ENCODE data around the gene KCTD15.
"Not testable (repeated sequence)": the region's sequence is repeated elsewhere in the genome, so short reads cannot be mapped to it uniquely, and the experiment has no call there.

KCTD15 gene

DNA sequence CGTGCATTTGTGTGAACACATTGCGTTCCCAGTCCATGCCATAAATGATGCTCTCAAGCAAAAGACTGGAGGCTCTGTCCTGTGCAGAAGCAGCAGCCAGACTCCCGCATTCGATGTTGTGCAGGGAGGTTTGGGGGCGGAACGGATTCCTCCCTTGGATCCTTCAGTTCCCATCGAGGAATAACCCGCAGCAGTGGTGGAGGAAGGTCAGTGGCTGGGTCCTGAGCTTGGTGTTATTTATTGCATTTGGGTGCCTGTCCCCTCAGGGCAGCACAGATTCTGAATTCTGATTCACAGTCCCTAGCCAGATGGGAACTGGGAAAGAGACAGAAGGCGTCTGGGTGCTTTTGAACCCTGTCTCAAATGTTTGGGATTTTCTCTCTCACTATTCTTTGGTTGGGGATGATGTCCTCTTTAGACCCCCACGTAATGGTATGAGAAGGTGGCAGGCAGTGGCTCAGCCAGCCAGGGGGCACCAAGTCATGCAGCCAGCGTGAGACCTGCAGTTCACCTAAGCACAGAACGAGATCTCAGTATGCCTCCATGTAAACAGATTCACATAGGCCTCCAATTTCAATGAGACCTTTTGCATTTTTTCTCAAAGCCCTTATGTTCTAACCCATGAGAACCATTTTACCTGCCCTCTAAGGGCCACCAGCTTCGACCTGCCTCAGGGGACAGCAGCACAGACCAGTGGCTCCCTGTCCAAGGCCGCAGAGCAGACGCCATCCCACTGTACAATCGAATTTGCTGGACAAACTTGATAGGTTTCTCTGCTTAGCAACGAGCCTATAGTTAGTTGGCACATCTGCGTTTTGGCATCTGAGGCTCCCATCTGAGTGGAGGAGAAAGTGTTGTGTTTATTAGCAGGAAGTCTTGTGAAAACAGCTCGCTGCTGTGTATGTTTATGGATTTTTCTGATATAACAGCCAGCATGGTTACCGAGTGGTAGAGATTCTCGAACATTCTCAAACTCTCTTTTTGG lies 17.8 kb downstream of the KCTD15 start:
- Mint-ChIP-seq H3K4me1 (no peaks in the 10 kb centered on the region), H3K36me3 (ENCODE audit: insufficient read depth) (peaks cover 3% of the 10 kb centered on the region), H3K9me3 (no peaks in the 10 kb centered on the region), H3K4me3 (no peak overlapping the region), H3K27ac (ENCODE audit: low read depth) (no peak overlapping the region), H3K27me3 (no peaks in the 10 kb centered on the region)
- no peak for ATAC-seq (replicated peaks; ENCODE audit: extremely low read depth, poor library complexity, severe bottlenecking)
- DNase-seq (ENCODE audit: low spot score in 2 of 2) = no peak

DNA sequence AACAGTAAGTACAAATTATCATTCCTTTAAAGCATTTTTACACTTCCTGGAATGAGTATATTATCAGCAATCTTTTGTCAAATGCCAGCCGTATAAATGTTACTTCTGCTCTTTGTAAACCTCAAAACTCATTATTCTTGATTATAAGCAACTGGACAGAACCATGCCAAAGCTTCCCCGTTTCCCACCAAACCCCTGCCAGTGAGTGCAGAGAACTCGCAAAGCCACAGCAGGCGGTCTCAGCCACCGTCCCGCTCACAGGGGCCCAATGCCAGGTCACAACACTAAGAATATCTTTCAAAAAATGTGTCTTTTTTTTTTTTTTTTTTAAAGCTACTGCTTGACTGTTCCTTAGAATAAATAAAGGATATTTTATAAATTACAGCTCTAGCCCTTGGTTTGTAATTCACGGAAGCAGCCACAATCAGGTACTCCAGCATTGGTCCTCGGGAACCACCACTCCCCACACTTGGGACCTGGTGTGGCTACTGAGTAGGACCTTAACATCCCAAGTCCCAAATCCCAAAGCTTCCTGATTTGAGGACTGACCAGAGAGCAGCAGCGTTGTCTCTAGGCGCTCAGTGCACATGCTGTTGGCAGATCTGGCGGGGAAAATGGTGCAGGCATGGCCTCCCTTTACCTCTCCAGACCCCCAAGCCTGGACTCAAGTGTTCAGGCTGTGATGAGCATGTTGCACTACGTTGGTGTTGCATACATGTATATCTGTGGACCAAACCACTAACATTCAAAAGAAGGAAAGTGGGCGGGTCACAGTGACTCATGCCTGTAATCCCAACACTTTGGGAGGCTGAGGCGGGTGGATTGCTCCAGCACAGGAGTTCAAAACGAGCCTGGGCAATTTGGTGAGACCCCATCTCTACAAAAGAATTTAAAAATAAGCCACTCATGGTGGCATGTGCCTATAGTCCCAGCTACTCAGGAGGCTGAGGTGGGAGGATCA lies 19.0 kb downstream of the KCTD15 start:
- H3K4me1 Mint-ChIP-seq = peaks cover 2% of the 10 kb centered on the region

DNA sequence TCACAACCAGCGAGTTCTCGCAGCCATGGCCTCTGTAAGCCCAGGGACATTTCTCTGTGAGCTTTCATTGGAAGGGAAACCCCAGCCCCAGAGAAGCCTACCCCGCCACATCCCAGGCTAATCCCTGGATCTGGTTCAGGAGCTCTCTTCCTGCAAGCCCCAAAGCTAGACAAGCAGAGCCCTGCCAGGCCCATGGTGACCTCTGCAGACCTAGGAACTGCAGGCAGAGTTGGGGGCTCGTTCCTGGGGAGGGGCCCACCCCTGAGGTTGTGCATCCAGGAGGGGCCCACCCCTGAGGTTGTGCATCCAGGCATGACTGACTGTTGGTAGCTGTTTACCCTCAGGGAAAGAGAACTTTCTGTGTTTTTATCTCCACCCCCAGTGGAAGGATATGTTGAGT lies 21.7 kb downstream of the KCTD15 start:
- no peak overlapping the region for H3K4me3 Mint-ChIP-seq
- no peak overlapping the region for H3K27ac Mint-ChIP-seq (ENCODE audit: low read depth)
- H3K9me3 Mint-ChIP-seq = no peaks in the 10 kb centered on the region
- H3K36me3 Mint-ChIP-seq (ENCODE audit: insufficient read depth) = peaks cover 2% of the 10 kb centered on the region
- peaks cover 6% of the 10 kb centered on the region for H3K4me1 Mint-ChIP-seq
- peaks cover 10% of the 10 kb centered on the region for H3K27me3 Mint-ChIP-seq
- DNase-seq (ENCODE audit: low spot score in 2 of 2) (no peak), ATAC-seq (replicated peaks; ENCODE audit: extremely low read depth, poor library complexity, severe bottlenecking) (no peak)

More for the DNA sequence above, 19.0 kb downstream of the KCTD15 start:
- DNase-seq (ENCODE audit: low spot score in 2 of 2) (no peak), ATAC-seq (replicated peaks; ENCODE audit: extremely low read depth, poor library complexity, severe bottlenecking) (no peak)
- Mint-ChIP-seq H3K9me3 (no peaks in the 10 kb centered on the region), H3K36me3 (ENCODE audit: insufficient read depth) (peaks cover 2% of the 10 kb centered on the region), H3K27ac (ENCODE audit: low read depth) (no peak overlapping the region), H3K27me3 (peaks cover 2% of the 10 kb centered on the region), H3K4me3 (no peak overlapping the region)

DNA sequence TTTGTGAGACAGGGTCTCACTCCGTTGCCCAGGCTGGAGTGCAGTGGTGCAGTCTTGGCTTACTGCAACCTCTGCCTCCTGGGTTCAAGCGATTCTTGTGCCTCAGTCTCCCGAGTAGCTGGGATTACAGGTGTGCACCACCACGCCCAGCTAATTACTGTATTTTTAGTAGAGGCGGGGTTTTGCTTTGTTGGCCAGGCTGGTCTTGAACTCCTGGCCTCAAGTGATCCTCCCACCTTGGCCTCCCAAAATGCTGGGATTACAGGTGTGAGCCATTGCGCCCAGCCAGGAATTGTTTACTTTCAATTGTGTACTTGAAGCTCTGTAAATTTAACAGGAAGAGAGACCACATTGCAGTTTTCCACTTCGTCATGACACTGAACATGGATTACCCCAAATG lies 22.4 kb downstream of the KCTD15 start:
- not testable (repeated sequence) for H3K36me3 Mint-ChIP-seq (ENCODE audit: insufficient read depth); H3K9me3 Mint-ChIP-seq; H3K27me3 Mint-ChIP-seq; H3K4me1 Mint-ChIP-seq; ATAC-seq (replicated peaks; ENCODE audit: extremely low read depth, poor library complexity, severe bottlenecking); DNase-seq (ENCODE audit: low spot score in 2 of 2); H3K27ac Mint-ChIP-seq (ENCODE audit: low read depth)
- H3K4me3 Mint-ChIP-seq = peak overlapping the region; percentile 67

DNA sequence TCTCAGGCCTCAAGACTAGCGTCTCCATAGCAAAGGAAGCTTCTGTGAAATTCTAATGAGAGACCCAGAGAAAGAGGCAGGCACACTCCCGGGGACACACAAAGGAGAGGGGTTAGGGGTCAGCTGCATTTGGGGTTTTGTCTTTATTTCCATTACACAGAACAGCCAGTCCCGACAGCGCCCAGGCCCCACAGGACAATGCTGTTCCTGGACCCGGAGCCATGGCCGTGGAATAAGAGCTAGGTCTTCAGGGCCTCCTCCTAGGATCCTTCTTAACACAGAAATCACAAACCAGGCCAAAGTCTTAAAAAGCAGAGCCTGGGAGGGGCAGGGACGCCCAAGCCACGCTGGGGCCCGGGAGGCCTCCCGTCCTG lies 22.8 kb downstream of the KCTD15 start:
- peak overlapping the region; percentile 51 for H3K27ac Mint-ChIP-seq (ENCODE audit: low read depth)
- DNase-seq (ENCODE audit: low spot score in 2 of 2) (no peak), ATAC-seq (replicated peaks; ENCODE audit: extremely low read depth, poor library complexity, severe bottlenecking) (no peak)
- peak overlapping the region; percentile 67 for H3K4me3 Mint-ChIP-seq
- peaks cover 2% of the 10 kb centered on the region for H3K36me3 Mint-ChIP-seq (ENCODE audit: insufficient read depth)
- H3K4me1 Mint-ChIP-seq = peaks cover 6% of the 10 kb centered on the region
- H3K9me3 Mint-ChIP-seq = no peaks in the 10 kb centered on the region
- peaks cover 10% of the 10 kb centered on the region for H3K27me3 Mint-ChIP-seq

DNA sequence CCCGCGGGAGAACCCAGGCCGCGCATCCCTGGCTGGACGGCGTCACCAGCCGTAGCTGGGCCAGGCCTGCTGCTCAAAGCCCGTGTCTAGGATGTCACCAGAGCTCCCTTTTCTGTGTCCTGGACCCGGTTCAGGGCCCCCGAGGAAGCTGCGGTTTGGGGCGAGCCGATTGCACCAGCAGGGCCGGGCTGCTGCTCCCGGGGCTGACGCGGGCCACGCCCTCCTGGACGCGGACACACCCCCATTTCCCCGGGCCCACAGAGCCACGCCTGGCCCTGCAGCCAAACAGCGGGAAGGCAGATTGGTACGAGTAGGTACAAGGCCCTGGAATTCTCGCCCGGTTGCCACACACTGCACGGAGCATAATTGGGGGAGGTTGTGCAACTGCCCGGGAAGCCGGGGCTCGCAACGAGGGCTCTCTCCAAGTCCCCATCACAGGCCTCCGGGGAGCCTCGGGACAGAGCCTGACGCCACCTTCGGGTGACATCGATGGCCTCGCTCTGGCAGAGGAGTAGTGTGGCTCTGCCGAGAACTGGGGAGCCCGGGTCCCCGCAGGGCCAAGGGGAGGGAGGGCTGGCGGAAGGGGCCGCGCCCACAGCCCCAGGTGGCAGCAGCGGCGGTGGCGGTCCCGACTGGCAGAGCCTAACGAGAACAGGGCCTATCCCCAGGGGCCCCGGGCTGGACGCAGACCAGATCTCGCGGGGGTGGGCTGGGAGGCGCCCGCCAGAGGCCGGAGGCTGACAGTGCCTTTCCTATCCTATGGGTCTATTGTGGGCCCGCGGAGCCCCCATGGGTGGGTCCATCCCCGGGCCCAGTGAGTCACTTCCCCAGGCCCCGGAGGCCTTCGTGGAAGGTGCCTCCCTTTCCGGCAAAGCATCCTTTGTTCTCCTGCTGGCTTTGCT lies 23.5 kb downstream of the KCTD15 start:
- Mint-ChIP-seq H3K4me1 (peaks cover 6% of the 10 kb centered on the region), H3K9me3 (no peaks in the 10 kb centered on the region), H3K27ac (ENCODE audit: low read depth) (peak overlapping the region; percentile 51), H3K4me3 (peak overlapping the region; percentile 67), H3K36me3 (ENCODE audit: insufficient read depth) (peaks cover 2% of the 10 kb centered on the region), H3K27me3 (peaks cover 10% of the 10 kb centered on the region)
- ATAC-seq (replicated peaks; ENCODE audit: extremely low read depth, poor library complexity, severe bottlenecking) (peak; percentile 64), DNase-seq (ENCODE audit: low spot score in 2 of 2) (peak in 1 of 2 donors; percentile 16)

DNA sequence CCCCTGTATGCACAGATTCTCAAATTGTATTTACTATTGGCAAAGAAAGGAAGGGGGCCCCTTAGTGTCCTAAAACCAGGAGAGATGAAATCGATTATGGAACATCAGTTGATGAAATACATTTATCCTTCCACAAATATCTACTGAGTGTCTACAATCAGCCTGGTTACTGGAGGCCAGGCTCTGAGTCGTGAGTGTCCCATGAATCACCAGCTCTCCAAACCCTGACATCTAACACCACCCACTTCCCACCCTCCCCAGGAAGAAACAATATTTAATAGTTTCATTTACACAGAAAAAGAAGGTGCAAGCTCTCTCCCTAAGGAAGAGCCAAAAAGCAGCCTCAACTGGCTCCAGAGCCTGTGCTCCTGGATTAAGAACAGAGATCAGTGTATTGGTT lies 25.2 kb downstream of the KCTD15 start:
- H3K36me3 Mint-ChIP-seq (ENCODE audit: insufficient read depth) = peaks cover 2% of the 10 kb centered on the region
- peaks cover 6% of the 10 kb centered on the region for H3K4me1 Mint-ChIP-seq
- peaks cover 24% of the 10 kb centered on the region for H3K27me3 Mint-ChIP-seq
- ATAC-seq (replicated peaks; ENCODE audit: extremely low read depth, poor library complexity, severe bottlenecking) (no peak), DNase-seq (ENCODE audit: low spot score in 2 of 2) (no peak)
- no peak overlapping the region for H3K27ac Mint-ChIP-seq (ENCODE audit: low read depth)
- no peaks in the 10 kb centered on the region for H3K9me3 Mint-ChIP-seq
- H3K4me3 Mint-ChIP-seq = no peak overlapping the region

DNA sequence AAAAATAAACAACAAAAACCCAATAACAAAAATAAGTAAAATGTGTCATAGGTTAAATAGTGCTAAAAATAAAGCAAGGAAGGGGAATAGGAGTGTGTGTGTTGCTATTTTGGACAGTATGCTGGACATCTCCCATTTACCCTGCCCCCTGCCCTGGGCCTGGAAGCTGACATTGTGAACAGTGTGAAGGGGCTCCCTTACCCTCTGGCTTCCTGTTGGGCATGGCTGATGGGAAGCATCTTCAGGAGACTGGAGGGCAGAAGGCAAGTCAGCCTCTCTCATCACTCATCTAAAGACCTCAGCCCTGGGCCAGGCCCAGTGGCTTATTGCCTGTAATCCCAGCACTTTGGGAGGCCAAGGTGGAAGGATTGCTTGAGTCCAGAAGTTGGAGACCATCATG lies 26.7 kb downstream of the KCTD15 start:
- Mint-ChIP-seq H3K27ac (ENCODE audit: low read depth) (no peak overlapping the region), H3K9me3 (no peaks in the 10 kb centered on the region), H3K4me1 (peaks cover 6% of the 10 kb centered on the region), H3K27me3 (peaks cover 33% of the 10 kb centered on the region), H3K36me3 (ENCODE audit: insufficient read depth) (no peaks in the 10 kb centered on the region), H3K4me3 (no peak overlapping the region)
- DNase-seq (ENCODE audit: low spot score in 2 of 2) (no peak), ATAC-seq (replicated peaks; ENCODE audit: extremely low read depth, poor library complexity, severe bottlenecking) (no peak)

DNA sequence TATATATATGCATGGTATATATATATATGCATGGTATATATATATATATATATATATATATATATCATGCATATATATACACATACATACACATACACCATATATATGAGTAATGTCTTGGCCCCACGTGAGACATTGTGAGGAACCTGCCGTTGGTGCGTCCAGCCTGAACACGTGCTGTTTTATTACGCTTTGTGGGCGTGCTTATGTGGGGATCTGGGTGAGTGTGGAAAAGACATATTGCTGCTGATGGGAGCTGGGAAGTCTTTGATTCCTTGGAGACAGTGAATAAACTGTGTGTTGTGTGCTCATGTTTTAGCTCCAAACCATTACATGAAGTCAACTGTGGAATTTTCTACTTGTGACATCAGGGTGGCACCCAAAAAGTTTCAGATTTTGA lies 28.9 kb downstream of the KCTD15 start:
- Mint-ChIP-seq H3K4me1 (peaks cover 5% of the 10 kb centered on the region), H3K4me3 (no peak overlapping the region), H3K27ac (ENCODE audit: low read depth) (no peak overlapping the region), H3K27me3 (peaks cover 48% of the 10 kb centered on the region), H3K9me3 (no peaks in the 10 kb centered on the region), H3K36me3 (ENCODE audit: insufficient read depth) (no peaks in the 10 kb centered on the region)
- DNase-seq (ENCODE audit: low spot score in 2 of 2) (no peak), ATAC-seq (replicated peaks; ENCODE audit: extremely low read depth, poor library complexity, severe bottlenecking) (no peak)

DNA sequence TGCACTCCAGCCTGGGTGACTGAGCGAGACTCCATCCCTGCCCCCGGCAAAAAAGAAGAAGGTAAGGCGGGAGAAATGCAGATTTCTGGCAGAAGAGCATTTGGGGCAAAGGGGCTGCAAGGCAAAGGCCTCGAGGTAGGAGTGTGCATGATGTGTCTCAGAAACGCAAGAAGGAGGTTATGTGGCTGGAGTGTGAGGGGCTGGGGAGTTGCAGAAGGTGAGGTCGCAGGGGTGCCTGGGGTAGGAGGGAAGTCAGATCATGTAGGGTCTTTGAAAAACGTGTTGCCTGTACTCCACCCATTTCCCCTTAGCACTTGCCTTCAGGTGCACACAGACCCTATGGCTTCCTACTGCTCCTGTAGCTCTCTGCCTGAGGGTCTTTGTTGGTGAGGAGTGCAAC lies 29.9 kb downstream of the KCTD15 start:
- Mint-ChIP-seq H3K27ac (ENCODE audit: low read depth) (no peak overlapping the region), H3K4me3 (no peak overlapping the region), H3K36me3 (ENCODE audit: insufficient read depth) (no peaks in the 10 kb centered on the region), H3K4me1 (no peaks in the 10 kb centered on the region), H3K9me3 (no peaks in the 10 kb centered on the region), H3K27me3 (peaks cover 43% of the 10 kb centered on the region)
- no peak for DNase-seq (ENCODE audit: low spot score in 2 of 2)
- no peak for ATAC-seq (replicated peaks; ENCODE audit: extremely low read depth, poor library complexity, severe bottlenecking)

DNA sequence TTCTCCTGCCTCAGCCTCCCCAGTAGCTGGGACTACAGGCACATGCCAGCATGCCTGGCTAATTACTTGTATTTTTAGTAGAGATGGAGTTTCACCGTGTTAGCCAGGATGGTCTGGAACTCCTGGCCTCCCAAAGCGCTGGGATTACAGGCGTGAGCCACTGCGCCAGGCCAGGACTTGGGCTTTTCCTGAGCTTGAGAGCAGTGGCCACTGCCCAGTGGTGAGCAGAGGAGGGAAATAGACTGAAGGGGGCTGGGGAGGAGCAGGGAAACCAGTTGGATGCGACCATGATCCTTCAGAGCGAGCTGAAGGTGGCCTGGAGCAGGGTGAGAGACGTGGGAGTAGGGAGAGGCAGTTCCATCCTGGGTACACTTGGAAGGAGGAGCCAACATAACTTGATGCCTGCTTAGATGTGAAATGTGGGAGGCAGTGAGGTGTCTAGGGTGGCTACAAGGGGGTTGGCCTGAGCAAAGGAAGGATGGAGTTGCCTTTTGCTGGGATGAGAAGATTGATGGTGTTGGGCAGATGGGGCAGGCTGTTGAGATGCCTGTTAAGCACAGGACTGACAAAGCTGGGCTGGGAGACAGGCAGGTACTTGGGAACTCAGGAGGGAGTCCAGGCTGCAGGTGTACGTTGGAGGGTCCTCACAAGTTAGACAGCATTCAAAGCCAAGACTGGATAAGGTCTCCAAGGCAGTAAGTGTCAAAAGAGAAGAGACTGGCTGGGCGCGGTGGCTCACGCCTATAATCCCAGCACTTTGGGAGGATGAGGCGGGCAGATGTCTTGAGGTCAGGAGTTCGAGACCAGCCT lies 31.8 kb downstream of the KCTD15 start:
- ATAC-seq (replicated peaks; ENCODE audit: extremely low read depth, poor library complexity, severe bottlenecking) (no peak), DNase-seq (ENCODE audit: low spot score in 2 of 2) (no peak)
- Mint-ChIP-seq H3K27ac (ENCODE audit: low read depth) (no peak overlapping the region), H3K4me1 (no peaks in the 10 kb centered on the region), H3K4me3 (no peak overlapping the region), H3K9me3 (no peaks in the 10 kb centered on the region), H3K27me3 (peaks cover 57% of the 10 kb centered on the region), H3K36me3 (ENCODE audit: insufficient read depth) (no peaks in the 10 kb centered on the region)

Data from central memory CD8-positive, alpha-beta T cell (primary cell).